Suppressor macrophage treated with lipopolysaccharide for 1 hour (primary cell): ENCODE data around the gene ZFHX3.

Experiments
- DNase-seq, 3 donors: peaks; one replicate each; pipeline ENCODE4 v3.0.0-alpha.2; 2020 to 2022

Gene ZFHX3

DNA sequence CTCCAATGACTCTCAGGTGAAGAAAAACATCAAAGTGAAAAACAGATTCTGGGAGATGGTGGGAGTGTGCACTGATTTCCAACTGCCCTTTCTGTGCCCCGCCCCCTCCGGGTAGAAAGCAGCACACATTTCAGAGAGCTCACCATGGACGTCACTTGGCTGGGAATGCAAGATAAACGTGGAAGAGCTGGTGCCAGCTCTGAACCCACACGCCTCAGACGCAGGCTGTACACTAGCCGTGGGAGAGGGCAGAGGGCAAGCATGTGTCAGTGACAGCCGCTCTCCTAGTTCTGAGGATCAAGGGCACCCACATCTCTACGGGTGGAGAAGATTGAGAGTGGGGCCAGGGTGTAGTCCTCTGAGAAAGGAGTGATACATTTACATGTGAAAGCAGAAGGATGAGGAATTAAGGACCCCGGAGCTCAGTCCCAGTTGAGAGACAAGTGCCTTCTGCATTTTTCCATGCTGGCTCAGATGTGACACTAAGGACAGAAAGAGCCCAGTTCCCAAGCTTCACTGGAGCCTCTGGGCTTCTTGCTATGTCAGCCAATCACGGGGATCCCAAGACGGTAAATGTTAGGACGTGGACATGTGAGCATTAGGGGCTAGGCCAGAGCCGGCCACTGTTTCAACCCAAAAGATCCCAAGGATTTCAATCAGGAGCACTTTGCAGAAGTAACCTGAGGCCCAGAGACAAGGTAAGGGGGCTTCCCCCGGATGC lies 101.3 kb downstream of the ZFHX3 start:
- DNase-seq, result no peak

DNA sequence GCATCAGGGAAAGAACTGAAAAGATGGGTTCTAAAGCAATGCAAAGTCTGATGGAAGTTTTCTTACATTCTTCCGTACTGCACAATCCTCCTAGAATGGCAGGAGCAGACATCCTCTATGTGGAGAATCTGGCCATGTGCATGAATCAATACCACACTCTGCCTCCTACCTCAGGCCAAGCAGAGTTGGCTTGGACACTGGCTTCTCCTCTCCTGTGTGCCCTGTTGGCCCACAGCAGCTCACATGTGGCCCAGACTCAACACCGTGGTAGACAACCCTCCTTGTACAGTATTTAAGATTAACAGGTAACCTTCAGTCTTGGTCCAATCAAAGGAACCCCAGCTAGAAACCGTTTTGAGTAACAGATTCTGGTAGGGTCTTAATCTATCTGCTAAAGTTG lies 101.9 kb downstream of the ZFHX3 start:
- DNase-seq, result no peak

DNA sequence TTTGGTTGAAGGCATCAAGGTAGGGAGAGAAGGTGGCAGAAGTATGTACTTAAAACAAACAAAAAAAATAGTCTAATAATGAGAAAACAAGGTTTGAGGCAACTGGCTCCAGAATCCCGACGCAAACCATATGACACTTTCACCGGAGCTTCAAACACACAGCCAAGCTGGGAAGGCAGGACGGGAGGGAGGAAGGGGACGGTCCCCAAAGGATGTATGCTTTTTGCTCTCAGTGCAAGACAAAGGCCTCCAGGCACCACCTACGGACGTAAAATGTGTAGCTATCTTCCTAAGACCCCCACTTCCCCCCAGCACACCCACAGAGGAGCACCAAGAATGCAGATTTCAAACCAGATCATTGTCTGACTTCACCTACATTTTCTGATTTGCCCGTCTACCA lies 102.3 kb downstream of the ZFHX3 start:
- DNase-seq, result no peak

DNA sequence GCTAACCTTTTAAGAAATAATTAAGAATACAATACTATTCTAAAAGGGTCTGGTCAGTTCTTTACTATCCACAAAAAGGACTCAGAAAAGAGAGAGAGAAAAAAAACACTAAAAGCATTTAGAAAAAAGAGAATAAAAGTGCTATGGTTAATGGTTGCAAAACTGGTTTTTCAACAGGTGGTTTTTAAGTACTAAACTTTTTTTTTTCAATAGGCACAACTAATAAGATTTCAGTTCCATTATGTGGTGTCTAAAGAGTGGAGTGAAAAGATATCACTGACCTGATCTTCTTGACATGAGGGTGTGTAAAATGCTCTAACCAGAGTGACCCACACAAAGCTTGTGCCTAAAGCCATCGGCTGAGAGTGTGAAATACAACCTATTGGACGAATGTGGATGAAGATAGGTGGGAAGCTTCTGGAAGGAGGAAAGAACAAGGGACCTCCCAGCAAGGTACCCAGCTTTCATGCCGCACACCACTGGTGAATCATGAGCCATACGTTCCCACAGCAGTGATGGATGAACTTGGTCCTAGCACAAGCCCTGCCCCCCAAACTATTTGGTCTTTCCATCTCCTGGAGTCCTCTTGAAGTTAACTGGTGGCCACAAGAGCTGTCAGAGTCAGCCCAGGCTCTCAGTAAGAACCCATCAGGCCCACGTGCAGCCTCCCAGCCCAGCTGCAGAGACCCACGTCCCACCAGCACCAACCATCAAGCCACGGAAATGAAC lies 103.0 kb downstream of the ZFHX3 start:
- no peak for DNase-seq

DNA sequence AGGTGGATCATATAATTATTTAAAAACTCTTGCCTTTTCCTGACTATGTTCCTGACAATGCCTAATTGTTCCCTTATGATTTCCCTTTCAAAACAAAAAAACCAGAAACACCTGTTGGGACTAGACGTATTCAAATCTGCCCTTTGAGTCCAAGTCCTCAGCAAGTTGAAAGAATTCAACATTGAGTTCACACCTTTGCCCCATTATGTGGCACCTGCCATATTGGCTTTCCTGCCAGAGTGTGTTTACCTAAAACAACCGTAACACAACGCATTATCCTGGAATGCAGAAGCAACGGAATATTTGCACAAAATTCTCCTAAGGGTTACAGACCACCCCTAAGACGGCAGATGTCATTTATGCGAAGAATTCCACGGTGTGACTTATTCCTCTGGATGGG lies 105.9 kb downstream of the ZFHX3 start:
- no peak for DNase-seq

DNA sequence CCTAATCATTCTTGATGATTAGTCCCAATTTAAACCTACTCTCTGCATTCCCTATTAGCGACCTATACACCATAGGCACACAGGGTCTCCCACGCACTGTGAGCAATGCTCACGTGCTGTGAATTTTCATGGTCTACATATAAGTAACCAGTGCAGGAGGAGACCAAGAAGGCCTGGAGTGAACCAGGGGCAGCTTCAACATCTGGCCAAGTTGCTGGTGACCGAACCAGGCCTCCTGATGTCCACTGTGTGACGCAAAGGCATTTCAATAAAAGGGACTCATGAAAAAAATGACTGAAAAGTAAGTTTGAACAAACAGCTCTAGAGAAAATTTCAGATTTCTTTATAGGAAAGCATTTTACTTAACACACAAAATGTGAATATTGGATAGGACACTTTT lies 107.0 kb downstream of the ZFHX3 start:
- peak in 1 of 3 donors; percentile 28 for DNase-seq

DNA sequence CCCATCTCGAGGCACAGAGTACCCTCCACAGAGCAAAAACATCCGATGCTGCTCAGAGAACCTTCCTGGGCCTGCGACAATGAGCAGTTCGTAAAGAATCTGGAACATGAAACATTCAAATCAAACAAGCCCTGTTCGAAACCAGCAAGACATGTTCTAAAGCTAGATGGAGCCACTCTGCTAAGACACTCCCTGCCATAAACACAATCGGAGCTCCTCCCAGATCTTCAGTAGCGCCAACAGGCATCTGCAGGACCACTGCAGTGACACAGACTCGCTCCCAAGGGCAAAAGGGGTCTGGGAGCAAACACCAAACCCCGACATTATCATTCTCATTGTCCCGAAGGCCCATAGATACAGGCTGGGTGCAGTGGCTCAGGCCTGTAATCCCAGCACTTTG lies 108.7 kb downstream of the ZFHX3 start:
- DNase-seq, result no peak

DNA sequence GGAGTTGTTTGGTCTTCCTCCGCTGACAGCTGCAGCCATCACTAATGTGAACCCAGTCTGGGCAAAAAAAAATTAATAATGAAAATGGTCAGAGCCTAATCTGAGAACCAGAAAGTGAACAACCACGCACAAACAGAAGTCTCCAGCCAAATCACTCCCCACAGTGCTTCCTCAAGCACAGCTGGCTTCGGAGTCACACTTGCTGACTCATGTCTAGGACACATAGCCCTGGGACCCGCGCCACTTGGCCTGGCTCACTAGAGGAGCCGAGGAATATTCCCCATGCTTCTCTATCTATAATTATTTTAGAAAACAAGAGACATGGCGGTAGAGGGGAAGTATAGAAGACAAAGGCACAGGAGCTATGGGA lies 109.1 kb downstream of the ZFHX3 start:
- DNase-seq, result peak; percentile 85 to 91 (median 85)

DNA sequence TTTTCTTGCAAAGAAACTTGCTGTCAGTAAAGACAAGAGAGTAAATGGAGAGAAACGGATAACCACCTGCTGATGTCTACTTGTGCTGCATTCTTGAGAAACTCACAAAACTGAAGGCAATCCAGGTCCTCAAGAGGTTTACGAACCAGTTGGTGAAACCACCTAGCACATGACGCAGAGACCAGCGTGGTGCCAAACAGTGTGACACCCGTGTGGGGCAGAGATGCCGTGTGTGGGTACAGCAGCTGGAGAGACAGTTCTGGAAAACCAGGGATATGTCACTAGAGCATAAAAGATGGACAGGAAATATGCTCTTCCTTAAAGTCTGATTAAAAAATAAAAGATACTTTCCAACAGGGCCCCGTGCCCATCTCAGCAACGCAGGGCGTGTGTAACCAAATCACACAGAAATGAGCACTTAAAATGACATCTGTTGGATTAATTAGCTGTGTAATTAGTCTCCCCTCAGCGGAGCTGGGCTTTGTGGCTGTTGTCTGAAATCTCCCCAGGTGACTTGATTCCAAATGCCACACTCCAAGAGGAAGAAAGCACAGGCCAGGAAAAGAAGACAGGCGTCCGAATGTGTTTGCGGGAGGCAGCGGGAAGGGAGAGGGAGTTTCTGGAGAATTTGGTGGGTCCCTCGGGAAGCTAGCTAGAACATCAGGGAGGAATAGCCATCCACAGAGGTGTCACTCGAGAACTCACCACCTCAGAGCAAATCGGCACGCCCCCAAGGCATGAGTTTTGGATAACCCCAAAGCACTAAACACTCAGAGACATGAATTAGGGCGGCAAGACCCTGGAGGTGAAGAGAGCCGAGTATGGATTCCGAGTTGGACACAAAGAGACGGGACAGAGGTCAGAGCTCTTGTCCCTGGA lies 109.8 kb downstream of the ZFHX3 start:
- DNase-seq, result peak in 2 of 3 donors; percentile 36 to 48

DNA sequence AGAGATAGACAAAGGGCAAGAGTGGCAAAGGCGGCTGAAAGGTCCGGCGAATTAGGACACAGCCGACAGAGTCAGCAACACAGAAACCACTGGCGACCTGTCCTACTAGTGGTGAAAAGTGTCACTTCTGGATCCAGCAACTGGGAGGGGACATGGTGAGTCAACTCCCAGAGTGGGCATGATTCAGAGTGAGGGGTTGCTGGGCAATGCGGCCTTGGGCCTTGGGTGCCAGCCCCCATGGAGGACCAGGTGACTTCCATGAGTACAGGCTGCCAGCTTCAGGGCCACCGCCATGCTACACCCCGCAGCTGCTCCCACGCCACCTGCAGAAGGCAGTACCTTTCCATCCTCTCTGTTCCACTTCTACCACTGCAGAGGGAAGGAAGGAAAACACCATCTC lies 110.6 kb downstream of the ZFHX3 start:
- peak in 1 of 3 donors; percentile 27 for DNase-seq

DNA sequence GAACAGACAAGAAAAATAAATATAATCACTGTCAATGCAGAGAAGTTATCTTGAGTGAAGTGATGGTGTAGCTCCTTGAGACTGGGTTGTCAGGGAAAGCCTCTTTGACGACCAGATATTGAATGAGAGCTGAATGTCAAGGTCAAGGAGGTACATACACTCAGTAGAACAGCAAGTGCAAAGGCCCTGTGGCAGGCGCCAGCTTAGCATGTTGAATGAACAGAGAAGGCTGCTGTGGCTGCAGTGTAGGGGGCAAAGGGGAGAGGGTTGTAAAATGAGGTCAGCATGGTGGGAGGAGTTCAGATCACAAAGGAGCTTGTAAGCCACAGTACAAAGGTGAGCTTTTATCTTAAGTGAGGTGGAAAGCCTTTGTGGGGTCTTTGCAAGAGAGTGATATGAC lies 111.5 kb downstream of the ZFHX3 start:
- DNase-seq, result no peak

DNA sequence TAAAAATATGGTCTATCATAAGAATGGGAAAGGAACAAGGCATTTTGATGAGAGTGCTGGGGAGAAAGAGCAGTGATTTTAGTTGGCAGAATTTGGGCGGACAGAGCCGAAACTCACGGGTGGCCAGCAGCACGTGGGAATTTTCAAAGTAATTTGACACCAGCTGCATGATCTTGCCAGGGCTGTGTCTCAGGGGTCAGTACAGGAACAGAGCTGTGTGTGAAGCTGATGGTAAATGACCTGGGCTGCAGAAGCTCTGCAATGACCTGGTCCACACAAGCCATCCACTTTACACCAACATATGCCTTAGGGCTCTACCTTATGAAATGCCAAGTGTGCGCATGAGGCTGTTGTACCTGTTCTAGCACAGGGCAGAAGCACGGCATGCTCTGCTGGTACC lies 112.0 kb downstream of the ZFHX3 start:
- no peak for DNase-seq

DNA sequence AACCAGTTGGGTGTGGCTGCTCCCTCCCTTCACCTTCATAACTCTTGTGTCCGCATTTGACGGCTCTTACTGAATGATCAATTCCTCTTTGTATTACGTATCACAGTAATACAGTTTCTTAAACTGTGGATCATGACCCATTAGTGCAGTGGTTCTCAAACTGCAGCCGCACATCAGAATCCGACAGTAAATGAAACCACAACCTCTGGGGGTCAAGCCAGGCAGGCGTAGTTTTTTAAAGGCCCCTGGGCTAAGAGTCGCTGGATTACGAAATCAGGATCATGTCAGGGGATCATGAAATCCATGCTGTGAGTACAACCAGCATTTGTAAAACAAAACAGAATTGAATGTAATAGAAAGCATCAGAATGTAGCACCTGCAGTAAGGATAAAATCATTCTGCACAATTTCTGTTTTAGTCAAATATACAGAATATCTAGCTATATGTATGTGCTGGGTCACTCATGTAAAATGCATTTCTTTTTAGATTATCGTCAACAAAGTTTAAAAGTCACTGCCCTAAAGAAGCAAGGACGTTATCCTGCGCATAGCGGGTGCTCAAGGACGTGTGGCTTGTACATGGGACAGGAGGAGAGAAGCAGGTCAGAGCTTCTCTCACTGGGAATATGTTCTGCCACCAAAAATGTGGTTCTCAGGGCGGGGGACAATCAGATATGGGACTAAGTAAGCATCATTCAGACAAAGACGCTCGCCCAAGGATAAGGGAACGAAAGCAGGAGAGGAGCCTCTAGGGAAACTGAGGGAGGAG lies 113.1 kb downstream of the ZFHX3 start:
- peak in 2 of 3 donors; percentile 29 to 35 for DNase-seq

DNA sequence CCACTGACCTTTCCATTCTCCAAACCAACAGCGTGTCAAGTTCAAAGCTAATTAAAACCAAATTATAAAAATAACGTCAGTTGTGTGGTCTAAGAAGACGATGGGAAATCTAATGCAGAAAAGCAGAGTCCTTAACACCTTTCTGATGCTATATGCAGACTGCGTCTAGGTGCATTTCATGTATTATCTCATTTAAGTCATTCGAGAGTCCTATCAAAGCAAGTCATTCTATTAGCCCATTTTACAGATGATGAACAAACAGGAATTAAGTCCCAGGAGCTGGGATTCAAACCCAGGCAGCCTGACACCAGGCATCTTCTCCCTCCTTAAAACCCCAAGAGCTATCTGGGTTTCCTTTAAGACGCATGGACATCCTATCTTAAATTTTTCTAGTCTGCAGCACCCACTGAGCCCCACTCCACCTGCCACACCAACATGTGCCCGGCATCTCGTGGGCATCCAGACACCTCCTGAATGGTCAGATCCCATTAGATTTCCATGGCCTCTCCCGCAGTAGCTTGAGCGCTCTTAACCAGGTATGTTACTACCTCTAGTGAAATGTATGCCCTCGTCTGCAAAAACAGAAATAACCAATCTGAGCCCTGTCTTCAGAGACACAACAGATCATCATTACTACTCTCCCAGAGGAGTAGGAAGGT lies 115.1 kb downstream of the ZFHX3 start:
- DNase-seq, result no peak

DNA sequence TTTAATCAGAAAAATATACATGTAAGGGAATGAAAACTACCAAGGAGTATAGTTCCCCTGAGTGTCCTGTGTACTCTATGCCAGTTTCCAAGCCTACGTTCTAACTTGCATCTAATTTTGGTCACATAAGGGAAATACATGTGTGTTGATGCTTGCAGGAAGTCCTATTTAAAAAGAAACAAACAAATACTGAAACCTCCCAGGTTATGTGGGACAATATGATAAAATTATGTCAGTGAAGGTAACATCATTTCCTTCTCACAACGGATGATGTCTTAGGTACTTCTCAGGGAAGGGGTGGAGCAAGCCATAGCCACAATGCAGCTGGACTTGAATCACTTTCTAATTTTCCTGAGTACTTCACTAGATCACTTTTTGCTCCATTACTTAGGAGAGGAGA lies 115.9 kb downstream of the ZFHX3 start:
- DNase-seq, result peak; percentile 14 to 57 (median 28)

DNA sequence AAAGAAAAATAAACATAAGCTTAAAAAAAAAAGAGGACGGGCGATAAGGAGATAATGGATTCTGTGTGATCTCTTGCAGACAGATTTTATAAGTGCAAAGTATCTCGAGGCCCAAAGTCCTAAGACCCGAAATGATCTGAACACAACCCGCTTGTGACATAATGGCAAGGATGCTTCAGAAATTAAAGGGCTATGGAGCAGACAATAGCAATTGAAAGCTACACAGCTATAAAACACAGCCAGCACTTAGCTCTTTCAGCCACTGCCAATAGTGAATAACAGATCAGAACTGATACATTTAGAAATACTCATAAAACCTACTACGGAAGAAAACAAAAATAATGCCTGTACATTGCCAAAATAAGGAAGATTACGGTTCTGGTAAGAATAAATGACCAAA lies 117.5 kb downstream of the ZFHX3 start:
- DNase-seq, result no peak

DNA sequence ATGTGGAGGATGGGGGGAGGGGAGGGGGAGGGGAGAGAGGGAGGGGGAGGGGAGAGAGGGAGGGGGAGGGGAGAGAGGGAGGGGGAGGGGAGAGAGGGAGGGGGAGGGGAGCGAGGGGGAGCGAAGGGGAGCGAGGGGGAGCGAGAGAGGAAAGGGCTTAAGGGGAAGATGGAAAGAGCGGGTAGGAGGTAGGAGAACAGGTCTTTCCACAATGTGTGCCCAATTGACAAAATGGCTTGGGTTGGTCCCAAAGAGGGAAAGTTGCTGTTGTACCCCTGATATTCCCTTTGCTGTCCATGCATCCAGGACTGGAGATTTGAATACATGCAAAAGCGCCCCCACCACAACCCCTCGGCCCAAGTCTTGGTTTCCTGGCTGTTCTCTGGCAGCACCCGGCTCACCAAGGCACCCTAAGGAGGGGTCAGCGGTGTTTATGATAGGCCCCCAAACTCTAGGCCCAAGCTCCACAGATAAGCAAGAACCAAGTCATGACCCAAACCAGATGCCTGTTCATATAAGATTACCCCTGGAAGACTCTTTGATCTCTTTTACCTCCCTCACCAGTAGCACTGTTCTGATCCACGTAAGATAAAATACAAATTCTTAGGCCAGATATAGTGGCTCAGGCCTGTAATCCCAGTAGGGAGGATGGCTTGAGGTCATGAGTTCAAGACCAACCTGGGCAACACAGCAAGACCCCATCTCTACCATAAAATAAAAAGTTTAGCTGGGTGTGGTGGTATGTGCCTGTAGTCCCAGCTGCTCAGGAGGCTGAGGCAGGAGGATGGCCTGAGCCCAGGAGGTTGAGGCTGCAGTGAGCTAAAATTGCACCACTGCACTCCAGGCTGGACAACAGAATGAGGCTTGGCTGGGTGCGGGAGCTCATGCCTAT lies 119.6 kb downstream of the ZFHX3 start:
- DNase-seq, result no peak

DNA sequence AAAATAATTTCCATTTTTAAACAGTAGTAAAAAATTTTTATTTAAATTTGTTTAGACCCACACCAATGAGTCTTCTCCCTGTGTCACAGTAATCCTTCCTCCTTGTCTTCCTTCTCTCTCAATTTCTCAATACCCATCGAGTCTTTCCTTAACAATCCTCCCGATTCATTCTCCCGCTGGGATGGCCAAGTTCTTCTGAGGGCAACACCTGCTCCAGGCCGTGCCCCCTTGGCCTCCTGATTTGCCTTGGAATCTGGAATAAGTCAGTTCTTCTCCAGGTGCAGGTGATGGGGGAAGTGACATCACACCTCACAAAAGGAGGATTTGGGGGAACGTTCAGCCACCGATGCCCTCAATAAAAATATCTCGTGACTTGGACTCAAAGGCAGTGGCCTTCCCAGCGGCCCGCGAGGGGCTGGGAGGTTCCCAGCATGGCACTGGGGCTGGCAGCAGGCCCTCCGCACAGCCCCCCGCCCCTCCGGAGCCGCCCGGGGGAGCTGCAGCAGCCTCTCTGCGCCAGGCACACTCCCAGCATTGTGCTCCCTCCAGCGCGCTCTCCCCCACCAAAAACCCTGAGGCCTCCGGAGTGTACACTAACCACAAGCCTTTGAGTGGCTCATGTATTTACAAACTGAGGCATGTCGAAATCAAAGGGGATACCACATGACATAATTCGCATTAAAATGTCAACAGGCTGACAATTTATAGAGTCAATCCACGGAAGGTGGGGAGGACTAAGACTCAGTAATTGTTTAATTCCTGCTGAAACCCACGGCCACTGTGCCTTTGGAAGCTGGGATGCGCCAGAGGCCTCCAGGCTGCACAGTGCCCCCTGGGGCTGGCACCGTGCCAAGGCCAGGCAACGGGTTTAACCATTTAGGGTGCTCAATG lies 120.5 kb downstream of the ZFHX3 start:
- peak; percentile 84 to 91 (median 87) for DNase-seq

DNA sequence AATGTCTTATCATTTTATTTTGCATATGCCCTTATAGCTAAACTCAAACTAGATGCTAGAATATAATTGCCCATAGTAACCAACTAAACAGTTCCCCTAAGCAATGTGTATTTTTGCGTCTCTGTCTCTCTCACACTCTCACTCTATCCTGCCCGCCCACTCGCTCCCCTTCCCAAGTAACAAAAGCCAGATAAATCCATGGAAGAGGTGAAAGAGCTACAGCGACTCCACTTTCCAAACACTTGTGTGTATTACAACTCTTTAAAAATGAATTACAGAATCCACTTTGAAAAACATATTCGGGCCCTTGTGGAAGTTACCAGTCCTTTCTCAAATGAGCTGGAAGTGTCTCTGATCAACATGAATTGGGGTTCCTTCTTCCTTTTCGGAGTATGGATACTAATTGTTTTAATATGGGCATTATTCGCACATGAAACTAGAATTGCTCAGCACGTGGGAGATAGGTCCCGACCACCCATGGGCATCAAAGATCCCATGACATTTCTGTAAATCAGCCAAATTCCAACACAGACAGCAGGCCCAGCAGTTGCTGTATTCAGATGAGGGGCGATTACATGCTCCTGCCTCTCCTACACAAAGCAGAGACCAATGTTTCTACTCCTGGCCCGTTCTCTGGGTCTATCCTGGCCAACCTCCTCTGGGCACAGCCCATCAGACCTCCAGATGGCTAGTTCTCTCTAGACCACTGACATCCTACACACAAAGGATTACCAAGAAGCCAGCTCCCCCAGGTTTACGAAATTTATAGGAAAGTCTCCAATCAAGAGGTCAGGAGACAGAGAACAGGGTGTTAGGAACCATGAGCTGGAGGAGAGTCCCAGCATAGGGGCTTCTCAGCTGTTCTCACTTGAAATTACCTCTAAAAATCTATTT lies 121.5 kb downstream of the ZFHX3 start:
- DNase-seq, result no peak
